Lower lobe of right lung (tissue), 2 donors: ENCODE data around the gene CNKSR1. TPM values are rescaled to one million over a fixed set of nuclear protein-coding genes. Genes with fewer than 3 reads are reported as not detected.

ENCODE experiments used
- ATAC-seq, 2 donors: fragments of 200-7000 bp; cut with Tn5 transposase; one replicate each; pipeline ENCODE4 v1.9.1; 2020 to 2022; ENCODE audit warnings: mild to moderate bottlenecking in 2 of 2, moderate library complexity in 2 of 2
- DNase-seq: peaks from one replicate; pipeline ENCODE4 v3.0.0-alpha.2; 2020
- H3K27ac ChIP-seq: fragments of 200-600 bp; one replicate; pipeline ENCODE4 v1.8.0; 2022
- H3K27me3 ChIP-seq: fragments of 200-600 bp; one replicate; pipeline ENCODE4 v1.8.0; 2022; ENCODE audit warnings: low read depth
- H3K36me3 ChIP-seq: fragments of 200-600 bp; one replicate; pipeline ENCODE4 v1.8.0; 2022; ENCODE audit warnings: mild to moderate bottlenecking
- H3K4me1 ChIP-seq: fragments of 200-600 bp; one replicate; pipeline ENCODE4 v1.8.0; 2022
- H3K4me3 ChIP-seq: fragments of 200-600 bp; one replicate; pipeline ENCODE4 v1.8.0; 2022; ENCODE audit warnings: mild to moderate bottlenecking
- H3K9me3 ChIP-seq: fragments of 200-600 bp; one replicate; pipeline ENCODE4 v1.8.0; 2022
- intact Hi-C: fragments of 100-400 bp; cut with DNase I; formaldehyde crosslinking; loops from one replicate; pipeline ENCODE4 v1.11.0; 2022
- total RNA-seq: library from RNA; stranded (reverse); fragmentation: NEBNext Ultra II Directional; extraction: Animal tissue kit (Norgen Biotek cat#: 25700); gene quantifications from one replicate; pipeline ENCODE4 v1.2.1, GENCODE V29; 2021
- TF ChIP-seq, protein P1 (sequence below): fragments of 200-600 bp; IDR thresholded peaks from one replicate; pipeline ENCODE4 v1.8.0; 2022; ENCODE audit warnings: antibody characterized with exemption, mild to moderate bottlenecking
- donor health status: DM: no; HTN: yes; CAD: no; lungs with severe emphysema.

CNKSR1 gene
- total RNA-seq, 1 donor from 2014 or later: 25.0 TPM

DNA sequence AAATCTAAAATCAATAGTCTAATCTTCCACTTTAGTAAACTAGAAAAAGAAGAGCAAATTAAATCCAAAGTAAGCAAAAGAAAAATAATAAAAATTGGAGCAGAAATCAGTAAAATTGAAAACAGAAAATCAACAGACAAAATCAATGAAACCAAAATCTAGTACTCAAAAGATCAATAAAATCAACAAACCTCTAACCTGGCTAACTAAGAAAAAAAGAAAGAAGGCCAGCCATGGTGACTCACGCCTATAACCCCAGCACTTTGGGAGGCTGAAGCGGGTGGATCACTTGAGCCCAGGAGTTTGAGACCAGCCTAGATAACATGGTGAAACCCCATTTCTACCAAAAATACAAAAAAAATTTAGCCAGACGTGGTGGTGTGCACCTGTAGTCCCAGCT is 42.8 kb upstream of the CNKSR1 start:
- intact Hi-C loops: no loop called here
- Histone ChIP-seq H3K9me3 (no peaks in the 10 kb centered on the region), H3K4me3 (no peak overlapping the region), H3K4me1 (no peaks in the 10 kb centered on the region), H3K27ac (no peak overlapping the region), H3K36me3 (no peaks in the 10 kb centered on the region), H3K27me3 (no peaks in the 10 kb centered on the region)
- ATAC-seq: no peak
- TF ChIP-seq, protein P1, sequence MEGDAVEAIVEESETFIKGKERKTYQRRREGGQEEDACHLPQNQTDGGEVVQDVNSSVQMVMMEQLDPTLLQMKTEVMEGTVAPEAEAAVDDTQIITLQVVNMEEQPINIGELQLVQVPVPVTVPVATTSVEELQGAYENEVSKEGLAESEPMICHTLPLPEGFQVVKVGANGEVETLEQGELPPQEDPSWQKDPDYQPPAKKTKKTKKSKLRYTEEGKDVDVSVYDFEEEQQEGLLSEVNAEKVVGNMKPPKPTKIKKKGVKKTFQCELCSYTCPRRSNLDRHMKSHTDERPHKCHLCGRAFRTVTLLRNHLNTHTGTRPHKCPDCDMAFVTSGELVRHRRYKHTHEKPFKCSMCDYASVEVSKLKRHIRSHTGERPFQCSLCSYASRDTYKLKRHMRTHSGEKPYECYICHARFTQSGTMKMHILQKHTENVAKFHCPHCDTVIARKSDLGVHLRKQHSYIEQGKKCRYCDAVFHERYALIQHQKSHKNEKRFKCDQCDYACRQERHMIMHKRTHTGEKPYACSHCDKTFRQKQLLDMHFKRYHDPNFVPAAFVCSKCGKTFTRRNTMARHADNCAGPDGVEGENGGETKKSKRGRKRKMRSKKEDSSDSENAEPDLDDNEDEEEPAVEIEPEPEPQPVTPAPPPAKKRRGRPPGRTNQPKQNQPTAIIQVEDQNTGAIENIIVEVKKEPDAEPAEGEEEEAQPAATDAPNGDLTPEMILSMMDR: no peak
- DNase-seq: no peak

DNA sequence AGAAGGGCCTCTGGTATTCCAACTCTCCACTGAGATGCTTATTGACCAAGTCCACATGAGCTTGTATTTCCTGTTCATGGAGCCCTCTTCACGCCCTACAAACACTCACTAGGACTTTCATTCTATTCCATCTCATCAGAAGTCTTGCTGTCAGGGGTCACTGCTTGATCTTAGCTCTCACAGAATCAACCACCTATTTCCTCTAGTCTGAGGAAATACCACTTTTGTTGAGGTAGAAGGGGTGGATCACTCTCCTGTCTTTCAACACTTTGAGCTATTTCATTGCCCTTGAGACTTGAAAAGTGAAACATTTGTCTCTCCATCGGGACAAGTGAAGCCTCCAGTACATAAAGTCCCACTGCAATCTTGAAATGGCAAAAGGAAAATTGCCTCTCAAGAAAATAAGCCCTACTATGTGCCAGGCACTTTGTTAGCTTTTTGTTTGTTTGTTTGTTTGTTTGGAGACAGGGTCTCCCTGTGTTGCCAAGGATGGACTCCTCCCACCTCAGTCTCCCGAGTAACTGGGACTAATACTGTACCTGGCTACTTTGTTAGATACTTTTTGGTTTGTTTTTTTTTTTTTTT is 38.2 kb upstream of the CNKSR1 start:
- intact Hi-C loops: no loop called here
- no peak overlapping the region for H3K4me3 ChIP-seq
- H3K27ac ChIP-seq: no peak overlapping the region
- no peaks in the 10 kb centered on the region for H3K36me3 ChIP-seq
- TF ChIP-seq, protein P1: no peak
- ATAC-seq (peak; percentile 17 to 54), DNase-seq (no peak)
- no peaks in the 10 kb centered on the region for H3K9me3 ChIP-seq
- no peaks in the 10 kb centered on the region for H3K27me3 ChIP-seq
- H3K4me1 ChIP-seq: no peaks in the 10 kb centered on the region

DNA sequence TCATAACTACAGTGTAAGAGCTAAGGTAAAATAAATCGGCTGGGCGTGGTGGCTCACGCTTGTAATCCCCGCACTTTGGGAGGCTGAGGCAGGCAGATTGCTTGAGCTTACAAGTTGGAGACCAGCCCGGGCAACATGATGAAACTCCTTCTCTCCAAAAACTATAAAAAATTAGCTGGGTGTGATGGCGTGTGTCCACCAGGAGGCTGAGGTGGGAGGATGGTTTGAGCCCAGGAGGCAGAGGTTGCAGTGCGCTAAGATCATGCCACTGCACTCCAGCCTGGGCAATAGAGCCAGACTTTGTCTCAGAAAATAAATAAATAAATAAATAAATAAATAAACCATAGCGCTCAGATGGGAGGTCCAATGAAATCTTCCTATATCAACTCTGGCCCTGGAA is 35.1 kb upstream of the CNKSR1 start:
- Histone ChIP-seq H3K4me1 (no peaks in the 10 kb centered on the region), H3K36me3 (no peaks in the 10 kb centered on the region), H3K27ac (no peak overlapping the region), H3K9me3 (no peaks in the 10 kb centered on the region), H3K4me3 (peak overlapping the region; percentile 21), H3K27me3 (no peaks in the 10 kb centered on the region)
- intact Hi-C loops: no loop called here
- DNase-seq: no peak
- TF ChIP-seq, protein P1: no peak
- no peak for ATAC-seq

DNA sequence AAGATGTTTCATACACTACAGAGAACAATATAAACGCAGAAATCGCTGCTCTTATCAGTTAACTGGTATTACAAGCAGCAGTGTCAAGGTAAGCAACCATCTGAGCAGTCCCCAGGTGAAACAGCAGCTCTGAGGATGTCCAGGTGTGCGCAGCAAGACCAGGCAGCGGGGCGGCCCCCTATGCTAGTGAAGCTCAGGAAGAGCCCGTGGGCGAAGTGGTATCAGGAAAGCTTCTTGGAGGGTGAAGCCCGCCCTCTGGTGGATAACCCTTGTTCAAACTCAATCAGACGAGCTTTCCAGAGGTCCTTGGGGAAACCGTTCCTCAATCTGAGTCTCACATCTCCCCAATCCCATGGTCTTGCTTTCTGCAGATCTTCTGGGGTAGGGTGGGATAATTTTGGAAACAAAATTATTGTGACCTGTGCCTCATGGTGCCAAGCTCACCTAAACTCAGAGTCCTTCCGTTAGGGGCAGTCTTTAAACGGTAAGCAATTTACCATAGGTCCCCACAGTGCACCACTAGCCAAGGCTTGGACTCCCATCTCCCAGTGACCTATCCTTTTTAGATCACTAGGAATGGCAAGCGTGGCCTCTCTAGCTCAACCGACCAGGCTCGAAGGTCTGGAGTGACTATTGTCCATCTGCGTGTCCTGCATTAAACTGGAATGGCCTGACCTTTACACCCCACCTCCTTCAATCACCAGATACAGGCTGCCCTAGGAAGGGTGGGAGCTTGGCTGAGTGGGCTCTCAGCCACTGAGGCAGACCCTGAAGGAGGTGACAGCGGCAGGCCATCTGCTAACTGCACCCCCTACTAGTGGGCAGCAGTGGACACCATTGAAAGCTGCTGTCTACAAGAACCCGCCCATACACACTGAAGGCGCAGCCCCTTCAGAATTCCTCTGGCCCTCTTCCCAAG is 32.0 kb upstream of the CNKSR1 start:
- no peaks in the 10 kb centered on the region for H3K36me3 ChIP-seq
- H3K4me1 ChIP-seq: no peaks in the 10 kb centered on the region
- peak; percentile 91 to 93 for ATAC-seq
- H3K27me3 ChIP-seq: no peaks in the 10 kb centered on the region
- H3K4me3 ChIP-seq: no peak overlapping the region
- H3K9me3 ChIP-seq: no peaks in the 10 kb centered on the region
- DNase-seq: peak; percentile 80
- H3K27ac ChIP-seq: no peak overlapping the region
- TF ChIP-seq, protein P1: peak; percentile 83
- intact Hi-C loops: loop anchor here (5.0 kb wide), 1 partner anchor 38 kb away; no protein-coding TSS in a partner anchor

DNA sequence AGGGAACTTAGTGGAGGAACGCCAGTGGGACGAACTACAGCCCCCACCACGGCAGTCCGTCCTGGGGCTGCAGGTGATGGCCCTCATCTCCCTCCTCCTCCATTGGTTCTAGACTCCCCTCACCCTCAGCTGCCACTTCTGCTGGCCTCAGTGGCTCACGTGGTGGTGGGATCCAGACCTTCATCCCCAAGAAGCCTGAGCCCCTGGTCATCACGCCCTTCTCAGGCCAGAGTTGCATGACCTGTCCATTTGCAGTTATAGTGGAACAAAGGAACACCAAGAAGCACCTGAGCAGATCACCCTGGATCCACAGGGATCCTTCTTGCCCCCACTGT is 31.4 kb upstream of the CNKSR1 start:
- H3K4me1 ChIP-seq: no peaks in the 10 kb centered on the region
- H3K4me3 ChIP-seq: no peak overlapping the region
- no peaks in the 10 kb centered on the region for H3K27me3 ChIP-seq
- TF ChIP-seq, protein P1: no peak
- DNase-seq (no peak), ATAC-seq (no peak)
- no peaks in the 10 kb centered on the region for H3K9me3 ChIP-seq
- intact Hi-C loops: loop anchor here (5.0 kb wide), 1 partner anchor 39 kb away; no protein-coding TSS in a partner anchor
- H3K36me3 ChIP-seq: no peaks in the 10 kb centered on the region
- no peak overlapping the region for H3K27ac ChIP-seq
